Skeletal muscle satellite cell (primary cell): ENCODE measurements around the gene NTNG1.
"Not testable (repeated sequence)": the region's sequence is repeated elsewhere in the genome, so short reads cannot be mapped to it uniquely, and the experiment has no call there.

Experiments
- H3K27me3 ChIP-seq: 2 replicates; pipeline ENCODE4 v1.7.0; 2013; ENCODE audit warnings: low read length; ENCODE audit not compliant: control insufficient read depth, insufficient read depth
- H3K36me3 ChIP-seq: 2 replicates; pipeline ENCODE4 v1.7.0; 2013; ENCODE audit warnings: mild to moderate bottlenecking, control low read depth, low read length; ENCODE audit not compliant: insufficient read depth
- H3K4me1 ChIP-seq: 2 replicates; pipeline ENCODE4 v1.7.0; 2013; ENCODE audit warnings: low read length; ENCODE audit not compliant: control insufficient read depth, insufficient read depth
- H3K4me2 ChIP-seq: 2 replicates; pipeline ENCODE4 v1.7.0; 2013; ENCODE audit warnings: mild to moderate bottlenecking, low read length
- H3K4me3 ChIP-seq: 2 replicates; pipeline ENCODE4 v1.7.0; 2013; ENCODE audit warnings: low read length
- H3K9ac ChIP-seq: 2 replicates; pipeline ENCODE4 v1.7.0; 2013; ENCODE audit warnings: mild to moderate bottlenecking, low read depth, low read length, moderate library complexity
- H3K9me3 ChIP-seq: replicated peaks from 2 replicates; pipeline ENCODE4 v1.7.0; 2013; ENCODE audit warnings: mild to moderate bottlenecking, control low read depth, low read length

The NTNG1 gene

DNA sequence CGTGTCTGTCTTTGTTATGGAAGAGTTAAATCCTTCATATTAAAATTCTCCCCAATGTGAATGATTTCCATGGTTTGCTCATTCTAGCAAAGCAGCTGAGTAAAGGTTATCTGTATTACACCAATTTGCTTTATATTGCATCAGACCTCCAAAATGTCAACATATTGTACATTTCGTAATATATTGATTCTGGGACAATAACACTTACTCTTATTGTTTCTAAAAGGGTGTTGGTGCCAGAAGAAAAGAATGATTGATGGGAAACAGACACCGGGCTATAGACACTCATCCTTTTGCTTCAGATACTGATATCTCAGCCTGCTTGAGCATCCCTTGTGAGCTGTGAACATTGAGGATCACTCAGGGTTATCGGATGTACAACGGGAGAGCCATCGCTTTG, 7.0 kb downstream of the NTNG1 start:
- H3K4me1 ChIP-seq = no peaks in the 10 kb centered on the region
- no peaks in the 10 kb centered on the region for H3K36me3 ChIP-seq
- H3K9me3 ChIP-seq = no peaks in the 10 kb centered on the region
- no peak overlapping the region for H3K4me3 ChIP-seq
- peaks cover 3% of the 10 kb centered on the region for H3K27me3 ChIP-seq
- no peak overlapping the region for H3K4me2 ChIP-seq
- no peak overlapping the region for H3K9ac ChIP-seq

DNA sequence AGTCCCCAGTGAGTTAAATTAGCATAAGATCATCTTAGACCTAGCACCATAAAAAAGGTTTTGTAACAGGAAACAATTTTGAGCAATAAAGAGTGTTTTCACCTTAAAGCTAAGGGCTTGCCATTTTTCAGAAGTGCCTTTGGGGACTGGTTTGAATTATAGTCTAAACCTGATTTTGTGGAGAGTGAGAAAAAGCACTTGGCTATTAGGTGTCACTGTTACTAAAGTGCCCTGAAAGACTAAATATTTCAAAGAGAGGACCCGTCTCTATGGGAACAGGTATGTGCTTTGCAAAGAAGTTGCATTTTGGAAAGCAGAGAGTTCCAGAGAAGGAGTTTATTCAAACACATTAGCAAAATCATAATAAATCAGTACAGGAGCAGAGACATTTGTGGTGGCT, 9.1 kb downstream of the NTNG1 start:
- no peak overlapping the region for H3K4me3 ChIP-seq
- H3K36me3 ChIP-seq = no peaks in the 10 kb centered on the region
- H3K4me2 ChIP-seq = no peak overlapping the region
- H3K4me1 ChIP-seq = no peaks in the 10 kb centered on the region
- no peak overlapping the region for H3K9ac ChIP-seq
- no peaks in the 10 kb centered on the region for H3K9me3 ChIP-seq
- H3K27me3 ChIP-seq = no peaks in the 10 kb centered on the region

DNA sequence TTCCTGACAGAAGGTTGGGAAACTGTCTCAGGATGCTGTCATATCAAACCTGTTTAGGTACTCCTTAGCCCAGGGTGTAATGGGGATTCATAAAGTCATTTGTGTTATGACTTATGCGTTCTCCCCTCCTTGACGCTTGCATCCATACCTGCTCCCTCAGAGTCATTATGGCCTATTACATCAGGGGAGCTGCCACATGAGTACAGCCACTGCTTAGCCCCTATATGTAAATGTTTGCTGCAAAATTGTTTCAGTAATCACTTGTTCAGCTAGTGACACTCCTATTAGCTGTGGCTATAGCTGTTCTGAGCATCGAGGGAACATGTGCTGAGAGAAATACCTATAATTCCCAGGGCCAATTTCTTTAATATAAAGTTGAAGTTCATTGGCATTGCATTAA, 10.5 kb downstream of the NTNG1 start:
- no peak overlapping the region for H3K9ac ChIP-seq
- no peak overlapping the region for H3K4me3 ChIP-seq
- no peaks in the 10 kb centered on the region for H3K4me1 ChIP-seq
- no peaks in the 10 kb centered on the region for H3K36me3 ChIP-seq
- H3K27me3 ChIP-seq = no peaks in the 10 kb centered on the region
- no peak overlapping the region for H3K4me2 ChIP-seq
- no peaks in the 10 kb centered on the region for H3K9me3 ChIP-seq

DNA sequence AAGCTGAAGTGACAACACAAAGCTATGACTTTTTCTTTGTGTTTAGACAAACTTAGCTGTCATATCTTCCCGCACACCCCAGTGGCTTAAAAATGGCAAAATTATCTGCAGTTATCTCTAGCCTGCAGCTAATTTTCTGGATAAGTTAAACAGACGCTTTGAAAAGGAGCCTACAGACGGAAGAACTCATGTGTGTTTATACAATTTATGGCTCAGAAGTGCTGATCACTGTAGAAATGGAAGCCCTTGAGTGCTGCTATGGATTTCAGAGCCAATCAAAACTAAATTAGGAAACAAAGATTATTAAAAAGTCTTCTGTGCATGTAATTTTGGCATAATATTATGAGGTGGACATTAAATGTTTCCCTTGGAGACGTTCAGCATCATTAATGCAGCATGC, 11.6 kb downstream of the NTNG1 start:
- Histone ChIP-seq H3K36me3 (no peaks in the 10 kb centered on the region), H3K9me3 (no peaks in the 10 kb centered on the region), H3K9ac (no peak overlapping the region), H3K4me1 (no peaks in the 10 kb centered on the region), H3K4me3 (no peak overlapping the region), H3K4me2 (no peak overlapping the region), H3K27me3 (no peaks in the 10 kb centered on the region)

DNA sequence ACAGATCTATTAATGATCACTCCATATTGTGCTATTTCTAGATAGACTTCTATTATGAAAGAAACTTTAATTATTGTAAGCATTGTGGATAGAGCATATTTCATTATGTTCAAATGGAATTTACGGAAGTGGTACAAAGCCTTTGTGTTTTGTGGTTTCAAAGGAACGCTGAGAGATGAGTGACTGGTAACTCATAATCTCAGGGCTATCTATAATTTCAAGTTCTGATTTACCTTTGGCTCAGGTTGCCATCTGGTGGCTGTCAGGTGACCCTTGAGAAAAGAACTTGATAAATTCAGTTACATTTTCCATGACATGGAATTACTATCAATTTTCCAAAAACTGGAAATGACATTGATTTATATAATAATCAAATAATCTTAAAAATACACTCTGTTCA, 12.2 kb downstream of the NTNG1 start:
- H3K4me3 ChIP-seq = no peak overlapping the region
- no peaks in the 10 kb centered on the region for H3K9me3 ChIP-seq
- no peak overlapping the region for H3K4me2 ChIP-seq
- no peaks in the 10 kb centered on the region for H3K36me3 ChIP-seq
- no peak overlapping the region for H3K9ac ChIP-seq
- H3K4me1 ChIP-seq = no peaks in the 10 kb centered on the region
- H3K27me3 ChIP-seq = no peaks in the 10 kb centered on the region

DNA sequence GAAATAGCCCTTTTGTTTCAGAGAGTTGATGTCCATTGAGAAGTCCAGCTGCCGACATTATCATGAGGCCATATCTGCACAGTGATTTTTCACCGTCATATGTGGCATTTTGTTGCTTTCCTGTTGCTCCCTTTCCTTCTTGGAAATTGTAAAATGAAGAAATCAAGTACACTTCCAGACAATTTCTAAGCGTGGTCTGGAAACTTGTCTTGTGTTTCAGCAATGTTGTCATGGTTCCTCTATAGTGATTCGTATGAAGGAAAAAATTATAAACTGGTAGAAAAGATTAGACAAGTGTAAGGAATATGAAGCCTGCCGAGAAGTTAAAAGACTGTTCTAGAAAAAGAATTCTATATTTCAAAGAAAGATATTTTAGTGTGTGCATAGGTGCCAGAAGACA, 17.7 kb downstream of the NTNG1 start:
- Histone ChIP-seq H3K9me3 (no peaks in the 10 kb centered on the region), H3K4me1 (no peaks in the 10 kb centered on the region), H3K9ac (no peak overlapping the region), H3K27me3 (no peaks in the 10 kb centered on the region), H3K4me2 (no peak overlapping the region), H3K36me3 (no peaks in the 10 kb centered on the region), H3K4me3 (no peak overlapping the region)

DNA sequence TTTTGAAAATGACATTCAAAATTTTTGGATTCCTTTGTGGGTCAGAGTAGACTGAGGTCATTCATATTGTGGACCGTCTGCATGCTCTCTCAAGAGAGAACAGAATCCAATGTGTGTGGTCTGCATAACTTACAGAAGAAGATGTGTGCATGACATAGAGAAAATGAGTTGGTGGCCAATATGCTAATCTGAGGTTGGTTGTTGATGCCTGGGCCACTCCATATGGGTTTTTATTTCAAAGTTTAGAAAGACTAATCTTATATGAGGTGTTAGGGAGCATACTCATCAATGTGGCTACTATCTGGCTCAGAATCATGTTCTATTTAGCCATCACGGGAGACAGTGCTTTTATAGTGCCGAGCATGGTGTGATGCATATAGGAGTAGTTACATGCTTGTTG, 18.2 kb downstream of the NTNG1 start:
- no peak overlapping the region for H3K9ac ChIP-seq
- no peaks in the 10 kb centered on the region for H3K27me3 ChIP-seq
- no peak overlapping the region for H3K4me3 ChIP-seq
- H3K36me3 ChIP-seq = no peaks in the 10 kb centered on the region
- no peak overlapping the region for H3K4me2 ChIP-seq
- no peaks in the 10 kb centered on the region for H3K9me3 ChIP-seq
- no peaks in the 10 kb centered on the region for H3K4me1 ChIP-seq

DNA sequence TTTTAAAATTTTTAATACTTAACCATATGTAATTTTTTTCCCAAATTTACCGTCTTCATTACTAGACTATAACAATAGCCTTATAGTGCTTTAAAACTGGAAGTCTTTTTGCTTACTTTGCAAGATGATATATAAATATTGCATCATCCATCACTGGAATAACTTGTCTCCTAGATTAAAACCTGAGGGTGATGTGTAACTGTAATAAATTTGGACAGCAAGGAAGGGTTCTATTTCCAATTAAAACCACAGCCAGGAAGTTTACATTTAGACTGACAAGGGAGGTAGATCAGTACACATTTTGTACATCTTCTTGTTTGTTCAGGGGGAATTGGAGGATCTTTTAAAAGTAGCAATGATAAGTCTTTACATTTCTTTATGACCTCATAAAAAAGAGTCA, 21.9 kb downstream of the NTNG1 start:
- Histone ChIP-seq H3K4me3 (no peak overlapping the region), H3K27me3 (no peaks in the 10 kb centered on the region), H3K9ac (no peak overlapping the region), H3K4me1 (no peaks in the 10 kb centered on the region), H3K9me3 (no peaks in the 10 kb centered on the region), H3K36me3 (no peaks in the 10 kb centered on the region), H3K4me2 (no peak overlapping the region)

DNA sequence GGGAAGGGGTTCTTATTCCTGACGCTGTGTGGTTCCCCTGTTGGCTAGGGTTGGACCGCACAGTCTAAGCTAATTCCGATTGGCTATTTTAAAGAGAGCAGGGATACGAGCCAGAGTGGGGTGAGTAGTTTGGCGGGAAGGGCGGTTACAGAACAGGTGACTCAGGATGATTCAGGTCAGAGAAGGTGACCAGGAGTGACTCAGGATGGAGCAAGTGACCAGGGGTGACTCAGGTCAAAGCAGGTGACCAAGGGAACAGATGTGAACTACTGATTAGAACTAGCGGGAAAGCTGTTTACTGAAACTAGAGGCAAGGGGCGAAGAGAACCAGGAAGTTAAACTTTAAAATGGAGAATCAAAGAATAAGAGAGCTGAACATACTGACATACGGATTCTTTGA, 24.1 kb downstream of the NTNG1 start:
- H3K9ac ChIP-seq, H3K4me3 ChIP-seq, H3K27me3 ChIP-seq, H3K4me2 ChIP-seq, H3K9me3 ChIP-seq, H3K36me3 ChIP-seq, H3K4me1 ChIP-seq: not testable (repeated sequence)

DNA sequence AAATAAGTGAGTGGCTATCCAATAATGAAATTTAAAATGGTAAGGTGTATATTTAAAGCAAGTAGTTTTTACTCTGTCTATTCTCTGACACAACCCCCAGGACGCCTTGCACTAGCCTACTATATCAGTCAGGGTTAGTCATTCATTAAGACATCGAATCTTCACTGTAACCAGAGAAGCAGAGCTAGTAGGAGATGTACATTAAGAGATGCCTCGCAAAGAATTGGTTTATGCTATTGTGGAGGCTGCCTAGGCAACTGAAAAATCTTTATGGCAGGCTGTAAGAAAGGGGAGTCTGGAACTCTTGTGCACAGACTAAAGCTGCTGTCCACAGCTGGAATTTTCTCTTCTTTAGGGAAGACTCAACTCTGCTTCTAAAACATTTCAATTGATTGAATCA, 28.8 kb downstream of the NTNG1 start:
- Histone ChIP-seq H3K4me1 (no peaks in the 10 kb centered on the region), H3K27me3 (no peaks in the 10 kb centered on the region), H3K4me2 (no peak overlapping the region), H3K4me3 (no peak overlapping the region), H3K9me3 (no peaks in the 10 kb centered on the region), H3K9ac (no peak overlapping the region), H3K36me3 (no peaks in the 10 kb centered on the region)

DNA sequence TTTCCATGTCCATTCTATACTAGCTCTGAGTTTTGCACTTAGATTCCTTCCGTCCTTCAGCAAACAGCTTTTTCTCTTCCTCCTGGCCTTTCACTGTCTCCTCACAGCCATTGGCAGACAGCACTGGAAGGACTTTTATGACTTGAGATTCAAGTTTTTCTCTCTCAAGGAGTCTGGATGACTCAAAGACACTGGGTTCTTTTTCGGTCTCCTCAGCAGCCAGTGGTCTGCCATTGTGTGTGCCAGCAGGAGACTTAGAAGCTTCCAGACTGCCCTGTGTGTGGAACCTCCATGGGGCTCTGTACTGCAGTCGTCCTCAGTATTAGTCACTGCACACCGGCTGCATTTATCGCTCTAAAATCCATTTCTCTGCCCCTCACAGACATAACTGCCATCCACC, 30.5 kb downstream of the NTNG1 start:
- Histone ChIP-seq H3K4me3 (no peak overlapping the region), H3K4me1 (no peaks in the 10 kb centered on the region), H3K9ac (no peak overlapping the region), H3K27me3 (no peaks in the 10 kb centered on the region), H3K36me3 (no peaks in the 10 kb centered on the region), H3K4me2 (no peak overlapping the region), H3K9me3 (no peaks in the 10 kb centered on the region)

DNA sequence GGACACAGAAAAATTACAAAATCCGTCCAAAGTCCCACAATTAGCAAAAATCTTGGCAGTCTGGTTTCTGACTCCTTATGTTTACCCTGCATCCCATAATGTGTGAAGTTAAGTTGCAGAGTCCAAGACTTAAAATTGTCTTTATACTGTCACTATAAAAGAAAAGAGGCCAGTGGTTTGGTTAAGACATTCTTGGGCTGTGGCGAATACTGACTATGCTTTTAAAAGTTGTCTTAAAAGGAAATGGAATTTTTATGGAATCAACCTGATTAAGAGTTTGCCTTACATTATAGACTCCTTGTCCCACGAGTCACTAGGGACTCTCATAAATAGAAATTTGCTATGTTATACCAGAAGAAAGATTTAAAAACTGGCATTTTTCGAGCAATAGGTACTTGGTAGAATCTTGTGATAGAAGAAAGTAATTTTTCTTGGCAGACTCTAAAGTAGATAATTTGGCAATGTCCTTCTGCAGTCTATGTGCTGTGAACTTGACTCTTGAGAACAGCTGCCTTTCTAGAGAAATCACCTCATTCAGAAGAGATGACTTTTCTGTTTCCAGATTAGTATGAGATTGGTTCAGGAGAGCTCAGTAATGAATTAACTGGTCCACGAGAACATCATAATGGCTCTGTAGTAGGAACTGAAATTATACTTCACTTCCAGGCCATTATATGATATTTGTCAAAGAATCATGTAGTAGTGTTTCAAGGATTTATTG, 31.8 kb downstream of the NTNG1 start:
- Histone ChIP-seq H3K9ac (no peak overlapping the region), H3K27me3 (no peaks in the 10 kb centered on the region), H3K36me3 (no peaks in the 10 kb centered on the region), H3K4me2 (no peak overlapping the region), H3K4me3 (no peak overlapping the region), H3K4me1 (no peaks in the 10 kb centered on the region), H3K9me3 (no peaks in the 10 kb centered on the region)
